Measurements from ENCODE around the gene PEAK1.
"Not testable (repeated sequence)": the region's sequence is repeated elsewhere in the genome, so short reads cannot be mapped to it uniquely, and the experiment has no call there.

The PEAK1 gene

DNA sequence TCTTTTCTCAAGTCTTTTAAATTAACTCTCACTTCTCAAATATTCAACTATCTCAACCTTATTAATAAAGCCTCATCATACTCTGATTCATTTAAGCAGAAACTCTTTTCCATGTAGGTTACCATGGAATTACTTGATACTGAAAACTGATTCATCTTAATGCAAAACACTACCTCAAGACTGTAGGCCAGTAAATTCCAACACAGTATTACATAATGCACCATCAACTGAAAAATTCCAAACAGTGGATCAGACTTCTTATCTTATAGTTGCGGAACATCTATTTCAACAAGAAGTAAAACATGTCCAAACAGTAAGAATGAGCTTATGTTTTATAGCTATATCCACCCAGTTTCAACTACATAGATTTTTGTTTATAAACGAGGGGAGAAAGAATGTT, 124.5 kb downstream of the PEAK1 start:
- no peak for DNase-seq

DNA sequence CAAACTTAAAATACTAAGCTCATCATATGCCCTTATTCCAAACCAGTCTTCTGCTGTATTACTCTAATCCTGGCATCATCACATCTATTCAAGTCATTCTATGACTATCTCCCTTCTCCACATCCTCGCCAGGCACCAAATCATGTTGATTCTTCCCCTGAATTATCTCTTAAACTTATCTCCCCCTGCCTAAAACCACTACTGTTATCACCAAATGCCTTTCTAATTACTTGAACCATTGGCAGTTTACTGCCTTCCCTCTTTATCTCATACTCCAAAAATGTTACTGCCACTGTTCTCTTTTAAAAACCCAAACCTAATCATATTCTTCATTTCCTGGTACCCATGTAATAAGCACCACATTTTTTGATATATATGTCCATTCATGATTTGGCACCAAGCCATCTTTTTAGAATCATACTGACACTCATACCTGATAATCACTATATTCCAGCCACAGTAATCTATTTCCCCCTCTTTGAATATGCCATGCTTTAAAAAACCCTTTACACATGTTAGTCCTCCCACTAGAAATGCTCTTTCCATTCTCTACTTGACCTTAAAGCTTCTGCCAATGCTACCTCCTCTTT, 126.8 kb downstream of the PEAK1 start:
- no peak for DNase-seq

DNA sequence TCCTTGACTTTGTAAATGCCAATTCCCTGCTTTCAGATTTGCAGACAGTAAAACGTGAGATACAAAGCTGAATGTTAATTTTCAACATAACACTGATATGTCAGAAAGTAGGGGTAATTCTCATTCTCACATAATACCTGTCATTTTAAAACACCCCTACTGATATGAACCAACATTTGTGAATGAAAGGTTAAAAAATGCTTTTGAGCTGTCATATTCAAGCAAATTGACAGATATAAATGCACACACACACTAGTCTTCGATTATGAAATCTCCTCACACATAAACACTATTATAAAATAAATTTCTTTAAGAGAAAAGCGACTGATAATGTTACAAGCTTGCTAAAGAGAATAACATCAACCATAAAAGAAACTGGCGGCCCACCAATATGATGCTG, 128.8 kb downstream of the PEAK1 start:
- no peak for DNase-seq

- DNase-seq = no peak
Observed at GRCh38 chr15:77287385-77287784, 132.5 kb downstream of the PEAK1 start.

DNA sequence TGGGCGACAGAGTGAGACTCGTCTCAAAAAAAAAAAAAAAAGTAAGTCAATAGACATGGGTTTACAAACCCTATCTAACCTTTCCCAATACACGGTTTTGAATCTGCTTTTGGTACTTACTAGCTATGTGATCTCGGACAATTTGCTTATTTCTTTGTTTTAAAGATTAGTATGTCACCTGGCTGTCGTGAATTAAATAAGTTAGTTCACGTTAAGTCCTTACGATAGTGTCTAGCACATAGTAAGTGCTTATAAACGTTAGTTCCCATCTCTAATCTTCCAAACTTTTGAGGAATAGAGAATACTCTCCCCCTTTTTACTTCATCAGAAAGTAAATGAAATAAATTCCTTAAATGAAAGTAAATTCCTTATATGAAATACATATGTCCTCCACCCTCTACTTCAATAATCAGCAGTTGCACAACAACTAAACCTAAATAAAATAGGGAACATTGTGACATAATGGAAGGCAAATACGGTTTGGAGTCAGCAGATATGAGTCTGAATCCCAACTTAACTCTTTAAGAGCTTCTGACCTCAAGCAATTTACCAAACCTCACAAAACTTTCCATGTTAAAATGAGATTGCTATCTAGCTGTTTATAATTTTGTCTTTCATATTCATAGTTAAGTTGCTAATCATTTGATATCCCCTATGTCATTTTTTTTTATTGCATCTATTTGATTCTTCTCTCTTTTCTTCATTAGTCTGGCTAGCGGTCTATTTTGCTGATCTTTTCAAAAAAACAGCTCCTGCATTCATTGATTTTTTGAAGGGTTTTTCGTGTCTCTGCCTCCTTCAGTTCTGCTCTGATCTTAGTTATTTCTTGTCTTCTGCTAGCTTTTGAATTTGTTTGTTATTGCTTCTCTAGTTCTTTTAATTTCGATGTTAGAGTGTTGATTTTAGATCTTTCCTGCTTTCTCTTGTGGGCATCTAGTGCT, 134.6 kb downstream of the PEAK1 start:
- no peak for DNase-seq

- no peak for DNase-seq
Observed at GRCh38 chr15:77282333-77282732, 137.6 kb downstream of the PEAK1 start.

GRCh38 chr15:77276943-77277342, 143.0 kb downstream of the PEAK1 start:
- DNase-seq = no peak

GRCh38 chr15:77276096-77276495, 143.8 kb downstream of the PEAK1 start:
- DNase-seq = no peak

- not testable (repeated sequence) for DNase-seq
Observed at GRCh38 chr15:77273136-77273535, 146.8 kb downstream of the PEAK1 start.

- DNase-seq = no peak
Observed at GRCh38 chr15:77266708-77267386, 153.1 kb downstream of the PEAK1 start.

DNA sequence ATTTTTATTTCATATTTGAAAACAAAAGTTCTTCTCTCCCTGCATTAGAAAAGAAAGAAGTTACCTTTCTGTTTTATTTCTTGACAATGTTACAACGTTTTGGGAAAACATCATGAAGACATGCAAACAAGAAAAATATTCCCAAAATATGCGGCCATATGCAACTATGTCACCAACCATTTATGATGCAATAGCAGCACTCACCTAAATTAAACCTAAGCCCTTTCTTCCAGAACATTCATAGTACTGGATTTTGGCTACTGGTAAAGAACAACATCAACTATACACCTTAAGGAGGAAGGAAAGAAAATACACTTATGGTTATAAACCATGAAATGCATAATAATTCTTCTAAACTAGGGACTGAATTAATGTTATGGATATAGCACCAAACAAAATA, 164.5 kb downstream of the PEAK1 start:
- DNase-seq = no peak

- DNase-seq = no peak
Observed at GRCh38 chr15:77251662-77252061, 168.2 kb downstream of the PEAK1 start.

DNA sequence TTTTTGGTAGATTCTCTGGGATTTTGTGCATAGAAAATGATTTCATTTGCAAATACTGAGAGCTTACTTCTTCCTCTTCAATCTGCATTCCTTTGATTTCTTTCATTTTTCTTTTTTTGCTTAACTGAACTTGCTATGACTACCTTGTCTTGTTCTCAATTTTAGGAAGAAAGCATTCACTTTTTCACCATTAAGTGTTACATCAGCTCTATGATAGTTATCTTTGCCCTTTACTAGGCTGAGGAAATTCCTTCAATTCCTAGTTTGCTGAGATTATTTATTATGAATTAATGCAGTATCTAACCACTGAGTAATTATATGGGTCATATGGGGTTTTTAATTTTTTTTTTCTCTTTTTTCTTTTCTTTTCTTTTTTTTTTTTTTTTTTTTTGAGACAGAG, 172.8 kb downstream of the PEAK1 start:
- DNase-seq = no peak

GRCh38 chr15:77243716-77244401, 176.0 kb downstream of the PEAK1 start:
- no peak for DNase-seq

DNA sequence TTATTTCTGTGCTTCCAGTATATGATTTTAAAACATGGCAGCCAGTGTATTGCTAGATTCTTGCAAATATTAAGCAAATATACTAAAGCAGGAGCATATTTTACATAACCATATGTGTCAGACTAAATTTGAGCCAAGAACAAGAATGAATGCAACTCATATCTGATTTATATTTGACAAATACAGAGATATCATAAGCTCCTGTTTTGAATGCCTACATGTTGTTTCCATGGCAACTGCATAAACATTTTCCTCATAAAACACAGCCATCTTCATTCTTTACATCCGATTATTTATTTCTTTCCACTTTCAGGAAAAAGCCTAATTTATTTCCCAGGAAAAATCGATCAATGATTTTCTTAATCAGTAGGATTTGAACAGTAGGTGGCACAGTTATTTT, 176.8 kb downstream of the PEAK1 start:
- no peak for DNase-seq

- no peak for DNase-seq
Observed at GRCh38 chr15:77239882-77240608, 179.9 kb downstream of the PEAK1 start.

DNA sequence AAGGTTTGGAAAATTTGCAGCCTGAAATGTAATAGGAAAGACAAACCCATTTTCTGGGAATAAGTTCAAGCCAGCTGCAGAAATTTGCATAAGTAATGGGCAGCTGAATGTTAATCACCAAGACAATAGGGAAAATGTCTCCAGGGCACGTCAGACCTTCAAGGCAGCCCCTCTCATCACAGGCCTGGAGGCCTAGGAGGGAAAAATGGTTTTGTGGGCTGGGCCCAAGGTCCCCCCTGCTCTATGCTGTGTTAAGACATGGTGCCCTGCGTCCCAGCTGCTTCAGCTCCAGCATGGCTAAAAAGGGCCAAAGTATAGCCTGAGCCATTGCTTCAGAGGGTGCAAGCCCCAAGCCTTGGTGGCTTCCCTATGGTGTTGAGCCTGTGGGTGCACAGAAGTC, 184.3 kb downstream of the PEAK1 start:
- no peak for DNase-seq

GRCh38 chr15:77228828-77229227, 191.1 kb downstream of the PEAK1 start:
- DNase-seq = no peak

DNA sequence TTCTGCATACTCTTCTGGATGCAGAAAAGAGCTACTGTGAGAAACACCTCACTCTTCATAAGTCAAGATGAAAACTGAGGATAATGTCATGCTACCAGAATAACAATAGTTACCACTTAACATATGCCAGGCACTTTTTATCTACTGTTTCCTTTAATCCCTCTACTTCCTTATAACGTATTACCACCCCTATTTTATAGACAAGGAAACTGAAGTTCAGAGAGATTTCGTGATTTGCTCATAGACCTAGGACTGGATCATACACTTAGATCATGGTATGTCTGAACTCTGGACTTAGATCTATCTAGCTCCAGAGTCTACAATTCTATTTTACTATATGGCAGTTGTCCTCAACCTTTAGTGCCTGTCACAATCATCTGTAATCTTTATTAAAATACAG, 193.3 kb downstream of the PEAK1 start:
- no peak for DNase-seq

GRCh38 chr15:77225646-77226045, 194.3 kb downstream of the PEAK1 start:
- no peak for DNase-seq

GRCh38 chr15:77225088-77225487, 194.8 kb downstream of the PEAK1 start:
- no peak for DNase-seq

- no peak for DNase-seq
Observed at GRCh38 chr15:77224352-77224751, 195.6 kb downstream of the PEAK1 start.

GRCh38 chr15:77221708-77222107, 198.2 kb downstream of the PEAK1 start:
- no peak for DNase-seq
